ENCODE data around the gene PDZRN4.

- no peak for TF ChIP-seq POLR2A (IDR thresholded peaks at IDR 0.05)
- no peak for TF ChIP-seq CTCF (IDR thresholded peaks at IDR 0.05)
- no peak for TF ChIP-seq POLR2AphosphoS5 (IDR thresholded peaks at IDR 0.05)
- no peak for TF ChIP-seq EP300 (IDR thresholded peaks at IDR 0.05)
These were observed 254.8 kb downstream of the PDZRN4 start for GRCh38 chr12:41442896-41443295.
